GM18517 (cell line): ENCODE data around the gene PPL.
A peak's percentile ranks its signal among the peaks of the same experiment; 100 is the strongest.
"Not testable (repeated sequence)": the region's sequence is repeated elsewhere in the genome, so short reads cannot be mapped to it uniquely, and the experiment has no call there.

Experiments used
- ATAC-seq: cut with Tn5 transposase; IDR thresholded peaks from one replicate; pipeline ENCODE4 v1.9.1; 2021; ENCODE audit warnings: mild to moderate bottlenecking, moderate library complexity; ENCODE audit not compliant: unreplicated experiment

The PPL gene

DNA sequence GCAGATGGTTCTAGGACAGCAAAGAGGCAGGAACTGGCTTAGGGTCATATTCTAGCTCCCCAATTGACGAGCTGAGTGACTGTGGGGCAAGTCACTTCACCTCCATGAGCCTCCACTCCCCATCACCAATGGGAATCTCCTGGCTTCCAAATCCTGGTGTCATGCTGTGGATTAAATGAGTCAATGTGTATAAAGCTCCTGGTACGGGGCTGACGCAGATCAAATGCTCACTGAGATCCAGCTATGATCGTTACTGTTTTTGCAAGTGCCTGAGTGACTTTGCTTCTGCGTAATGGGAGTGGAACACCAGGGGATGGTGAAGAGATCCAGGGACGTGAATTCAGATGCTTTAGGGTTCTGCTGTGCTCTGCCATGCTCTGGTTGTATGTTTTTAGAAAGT is 23.6 kb upstream of the PPL start:
- no peak for ATAC-seq

DNA sequence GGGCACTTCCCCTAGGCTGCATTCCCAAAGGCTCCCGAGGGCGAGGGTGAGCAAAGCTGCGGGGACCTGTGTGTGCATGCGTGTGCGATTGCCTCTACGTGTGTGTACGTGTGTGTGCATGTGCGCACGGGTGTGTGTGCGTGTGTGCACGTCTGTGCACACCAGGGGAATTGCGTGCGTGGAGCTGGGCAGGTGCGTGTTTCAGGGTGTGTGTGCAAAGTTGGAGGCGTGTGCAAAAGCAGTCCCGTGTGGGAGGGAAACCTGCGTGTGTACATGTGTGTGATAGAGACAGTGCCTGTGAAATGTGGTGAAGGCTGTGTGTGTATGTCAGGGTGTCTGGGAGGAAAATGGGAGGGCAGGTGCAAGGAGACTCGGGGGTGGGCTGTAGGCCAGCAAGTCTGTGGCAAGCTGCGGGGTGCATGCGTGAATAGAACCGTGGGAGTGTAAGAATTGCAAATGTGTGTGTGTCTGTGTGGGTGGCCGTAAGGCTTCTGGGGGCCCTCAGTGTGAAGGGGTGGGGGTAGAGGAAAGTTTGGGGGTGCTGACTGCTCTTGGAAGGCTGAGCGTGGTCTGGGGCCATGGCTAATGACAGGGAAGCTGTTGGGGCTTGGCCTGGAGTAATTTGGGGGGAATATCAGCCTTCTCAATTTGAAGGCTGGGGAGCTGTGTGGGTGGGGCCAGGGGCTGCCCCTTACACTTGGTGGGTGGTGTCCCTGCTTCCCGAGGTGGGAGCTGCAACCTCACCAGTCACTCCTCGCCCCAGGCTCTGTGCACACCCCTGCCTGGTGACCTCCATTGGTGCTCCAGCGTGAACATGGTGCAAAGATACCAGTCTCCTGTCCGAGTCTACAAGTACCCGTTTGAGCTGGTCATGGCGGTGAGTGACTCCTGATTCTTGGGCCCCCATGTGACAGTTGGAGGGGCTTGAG is 21.8 kb upstream of the PPL start:
- no peak for ATAC-seq

DNA sequence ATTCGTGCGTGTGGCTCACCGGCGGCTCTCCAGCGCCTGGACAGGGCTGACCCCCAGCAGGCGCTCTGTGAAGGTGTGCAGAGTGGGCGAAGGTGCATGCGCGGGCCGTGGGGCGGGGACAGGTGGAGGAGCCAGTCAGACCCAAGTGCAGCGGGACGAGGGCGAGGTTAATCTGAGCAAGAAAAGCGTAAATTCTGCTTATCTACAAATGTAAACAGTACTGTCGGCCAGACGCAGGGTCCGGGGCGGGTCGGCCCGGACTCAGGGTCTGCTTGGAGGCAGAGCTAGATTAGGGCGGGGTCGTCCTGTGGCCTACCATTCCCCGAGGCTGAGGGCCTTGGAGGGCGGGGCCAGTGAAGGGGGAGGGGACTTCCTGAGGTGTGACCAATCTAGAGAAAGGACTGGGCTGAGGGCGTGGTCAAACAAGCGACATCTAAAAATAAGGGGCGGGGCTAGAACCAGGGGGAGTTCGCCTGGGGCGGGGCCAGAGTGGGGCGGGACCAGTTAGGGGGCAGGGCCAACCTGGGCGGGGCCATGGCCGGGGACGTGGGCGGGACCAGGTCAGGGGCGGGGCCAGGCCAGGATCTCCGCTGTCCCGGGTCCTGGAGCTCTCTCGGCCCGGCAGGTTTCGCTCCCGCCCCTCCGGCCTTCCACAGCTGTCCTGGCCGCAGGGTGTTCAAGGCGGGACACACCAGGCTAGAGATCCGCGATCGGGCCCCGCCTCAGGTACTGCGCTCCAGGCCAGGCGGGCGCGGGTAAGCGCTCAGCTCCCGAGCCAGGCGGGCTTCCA is 21.0 kb upstream of the PPL start, which contains the start of gene SEC14L5:
Gene SEC14L5 (plus strand): TSS at position 611 of the 790 bp plus-strand sequence. CDS start 994 bp downstream, outside the sequence.
- peak; percentile 64 for ATAC-seq

DNA sequence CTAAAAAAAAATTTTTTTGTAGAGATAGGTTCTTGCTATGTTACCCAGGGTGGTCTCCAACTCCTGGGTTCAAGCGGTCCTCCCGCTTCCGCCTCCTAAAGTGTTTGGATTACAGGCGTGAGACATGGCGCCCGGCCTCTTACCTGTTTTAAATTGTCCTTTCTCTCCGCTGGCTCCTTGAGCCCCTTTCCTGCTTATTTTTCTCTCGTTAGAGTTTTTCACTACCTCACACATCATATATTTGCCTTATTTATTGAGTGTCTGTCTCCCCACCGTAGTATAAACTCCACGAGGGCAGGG is 20.4 kb upstream of the PPL start:
- ATAC-seq, result no peak

DNA sequence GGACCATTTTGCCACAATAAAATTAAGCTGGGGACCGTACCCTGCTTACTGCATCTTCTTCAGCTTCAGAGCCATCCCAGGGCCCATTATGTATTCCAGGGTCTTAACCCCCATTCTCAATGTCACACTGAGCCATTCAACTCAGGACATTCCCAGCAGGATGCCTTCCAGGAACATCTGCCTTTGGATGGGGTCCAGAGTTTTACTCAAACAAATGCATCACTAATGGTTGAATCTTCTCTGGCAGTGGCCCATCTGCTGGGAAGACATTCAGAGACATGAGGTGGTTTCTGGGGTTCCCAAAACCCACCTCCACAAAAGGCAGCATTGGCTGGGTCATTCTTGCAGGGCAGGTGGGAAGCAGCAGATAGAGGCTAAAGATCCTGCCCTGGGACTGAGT is 17.8 kb upstream of the PPL start:
- no peak for ATAC-seq

DNA sequence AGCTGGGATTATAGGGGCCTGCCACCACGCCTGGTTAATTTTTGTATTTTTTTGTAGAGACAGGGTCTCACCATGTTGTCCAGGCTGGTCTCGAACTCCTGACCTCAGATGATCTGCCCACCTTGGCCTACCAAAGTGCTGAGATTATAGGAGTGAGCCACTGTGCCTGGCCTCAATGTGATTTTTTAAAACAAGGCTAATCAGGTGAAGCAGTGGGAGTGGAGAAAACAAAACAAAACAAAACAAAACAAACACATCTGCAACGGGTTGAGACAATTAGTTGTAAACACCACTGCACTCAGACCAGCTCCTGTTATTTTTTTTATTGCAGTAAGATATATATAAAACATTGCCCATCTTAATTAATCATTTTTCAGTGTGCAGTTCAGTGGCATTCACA is 14.6 kb upstream of the PPL start:
- ATAC-seq, result not testable (repeated sequence)

DNA sequence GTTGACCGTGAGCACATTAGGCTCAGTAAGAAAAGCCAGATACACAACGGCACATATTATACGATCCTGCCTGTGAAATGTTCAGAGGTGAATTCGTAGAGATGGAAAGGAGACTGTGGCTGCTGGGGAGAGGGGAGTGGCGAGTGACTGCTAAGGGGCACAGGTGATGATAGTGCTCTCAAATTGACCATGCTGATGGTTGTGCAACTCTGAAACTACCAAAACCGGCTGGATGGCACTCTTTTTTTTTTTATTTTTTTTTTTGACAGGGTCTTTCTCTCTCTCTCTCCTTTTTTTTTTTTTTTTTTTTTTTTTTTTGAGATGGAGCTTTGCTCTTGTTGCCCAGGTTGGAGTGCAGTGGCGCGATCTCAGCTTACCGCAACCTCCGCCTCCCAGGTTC is 13.0 kb upstream of the PPL start:
- ATAC-seq, result no peak

DNA sequence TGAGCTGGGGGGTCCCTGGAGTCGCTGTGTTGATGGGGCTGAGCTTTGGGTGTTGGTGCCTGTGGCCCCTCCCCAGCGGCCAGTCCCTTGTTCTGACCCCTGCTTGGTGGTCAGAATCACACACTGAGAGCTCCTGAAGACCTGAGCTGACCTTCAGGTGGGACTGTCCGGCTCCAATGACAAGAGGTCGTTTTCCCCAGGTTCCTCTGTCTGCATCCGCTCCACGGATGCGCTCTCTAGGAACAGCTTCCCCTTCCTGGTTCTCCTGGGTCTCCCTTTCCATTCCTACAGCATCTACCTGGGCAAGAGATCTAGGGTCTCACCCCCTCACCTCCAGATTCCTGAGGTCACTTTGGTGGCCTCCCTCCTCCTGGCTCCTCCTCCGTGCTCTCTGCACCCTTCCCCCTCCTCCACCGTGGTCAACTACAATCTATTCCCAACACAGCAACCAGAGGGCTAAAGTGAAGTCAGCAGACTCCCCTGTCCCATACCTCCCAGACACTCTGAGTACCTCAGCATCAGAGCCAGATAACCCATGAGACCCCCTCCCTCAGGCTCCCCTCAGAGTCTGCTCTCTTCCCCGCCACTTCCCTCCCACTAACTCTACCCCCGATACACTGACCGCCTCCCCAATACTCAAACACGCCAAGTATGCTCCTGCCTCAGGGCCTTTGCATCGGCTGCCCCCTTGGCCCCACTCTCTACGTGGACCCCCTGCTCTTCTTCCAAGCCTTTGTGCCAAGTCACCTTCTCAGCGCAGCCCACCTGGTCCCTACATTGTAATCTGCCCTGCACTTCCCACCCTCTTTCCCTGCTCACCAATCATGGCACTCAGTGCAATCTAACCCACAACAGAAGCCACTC is 12.2 kb upstream of the PPL start:
- no peak for ATAC-seq

DNA sequence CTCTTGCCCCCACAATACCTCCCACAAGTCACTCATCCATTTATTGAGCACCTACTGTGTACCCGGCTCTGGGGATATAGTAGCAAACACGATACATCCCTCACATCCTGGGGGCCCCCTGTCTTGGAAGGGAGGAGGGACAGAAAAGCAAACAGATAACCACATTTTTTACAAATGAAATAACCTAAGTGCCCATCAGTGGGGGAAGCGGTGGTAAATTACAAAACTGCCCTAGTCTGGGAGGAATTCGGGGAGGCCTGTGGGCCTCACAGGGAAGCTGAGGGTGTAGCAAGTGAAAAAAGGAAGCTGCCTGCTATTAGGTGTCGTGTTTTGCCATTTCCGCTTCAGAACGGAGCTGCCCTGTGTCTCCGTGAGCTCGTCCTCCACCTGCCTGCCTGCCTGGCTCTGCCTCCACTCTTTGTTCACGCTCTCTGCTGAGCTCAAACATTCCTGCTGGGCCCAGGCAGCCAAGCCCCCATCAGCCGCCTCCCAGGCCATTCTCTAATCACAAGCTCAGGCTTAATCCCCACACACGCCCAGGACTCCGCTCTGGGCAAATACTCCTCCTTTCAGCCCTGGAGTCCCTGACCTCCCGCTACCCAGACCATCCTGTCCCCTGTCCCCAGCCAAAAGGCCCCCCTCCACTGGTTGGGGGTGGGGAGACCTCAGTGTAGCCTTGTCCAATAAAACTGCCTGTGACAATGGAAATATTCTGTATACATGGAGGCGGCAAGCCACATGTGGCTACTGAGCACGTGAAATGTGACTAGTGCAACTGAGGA is 11.0 kb upstream of the PPL start:
- no peak for ATAC-seq

DNA sequence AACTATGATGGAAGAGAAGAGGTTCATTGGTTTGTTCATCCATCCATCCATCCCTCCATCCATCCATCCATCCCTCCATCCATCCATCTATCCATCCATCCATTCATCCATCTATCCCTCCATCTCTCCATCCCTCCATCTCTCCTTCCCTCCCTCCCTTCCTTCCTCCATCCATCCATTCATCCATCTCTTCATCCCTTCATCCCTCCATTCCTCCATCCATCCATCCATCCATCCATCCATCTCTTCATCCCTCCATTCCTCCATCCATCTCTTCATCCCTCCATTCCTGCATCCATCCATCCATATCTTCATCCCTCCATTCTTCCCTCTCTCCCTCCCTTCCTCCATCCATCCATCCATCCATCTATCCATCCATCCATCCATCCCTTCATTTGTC is 10.0 kb upstream of the PPL start:
- ATAC-seq, result no peak

DNA sequence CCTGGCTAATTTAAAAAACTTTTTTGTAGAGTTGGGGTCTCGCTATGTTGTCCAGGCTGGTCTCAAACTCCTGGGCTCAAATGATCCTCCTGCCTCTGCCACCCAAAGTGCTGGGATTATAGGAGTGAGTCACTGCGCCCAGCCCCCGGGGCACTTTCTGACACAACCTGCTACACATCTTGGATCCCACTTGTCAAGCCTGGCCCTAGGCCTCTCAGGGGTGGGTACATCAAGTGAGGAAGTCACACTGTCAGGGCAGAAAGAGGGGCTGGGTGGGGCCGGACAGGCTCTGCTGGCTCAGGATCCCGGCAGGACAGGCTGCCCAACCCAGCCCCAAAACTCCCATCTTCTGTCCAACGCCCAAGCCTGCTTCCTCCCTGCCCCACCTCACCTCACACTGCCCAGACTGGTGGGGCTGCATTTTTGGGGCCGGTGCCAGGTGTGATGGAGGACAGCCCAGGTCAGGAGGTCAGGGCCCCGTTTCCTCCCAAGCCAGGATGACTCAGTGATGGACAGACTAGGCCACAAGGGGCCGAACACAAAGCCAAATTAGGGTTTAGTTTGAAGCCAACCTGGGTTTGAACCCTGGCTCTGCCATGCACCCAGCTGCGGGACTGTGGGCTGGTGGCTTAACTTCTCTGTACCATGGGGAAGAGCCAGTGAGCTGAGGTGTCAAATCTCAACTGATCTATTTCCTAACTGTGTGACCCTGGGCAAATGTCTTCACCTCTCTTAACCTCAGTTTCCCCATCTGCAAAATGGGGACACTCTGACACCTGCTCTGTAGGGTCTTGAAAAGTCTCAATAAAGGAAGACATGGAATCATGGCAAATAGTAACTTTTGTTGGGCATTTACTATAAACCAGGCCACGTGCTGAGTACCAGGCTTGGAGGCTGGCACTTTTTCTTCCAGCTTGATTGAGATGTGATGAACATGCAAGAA is 8.9 kb upstream of the PPL start:
- no peak for ATAC-seq

DNA sequence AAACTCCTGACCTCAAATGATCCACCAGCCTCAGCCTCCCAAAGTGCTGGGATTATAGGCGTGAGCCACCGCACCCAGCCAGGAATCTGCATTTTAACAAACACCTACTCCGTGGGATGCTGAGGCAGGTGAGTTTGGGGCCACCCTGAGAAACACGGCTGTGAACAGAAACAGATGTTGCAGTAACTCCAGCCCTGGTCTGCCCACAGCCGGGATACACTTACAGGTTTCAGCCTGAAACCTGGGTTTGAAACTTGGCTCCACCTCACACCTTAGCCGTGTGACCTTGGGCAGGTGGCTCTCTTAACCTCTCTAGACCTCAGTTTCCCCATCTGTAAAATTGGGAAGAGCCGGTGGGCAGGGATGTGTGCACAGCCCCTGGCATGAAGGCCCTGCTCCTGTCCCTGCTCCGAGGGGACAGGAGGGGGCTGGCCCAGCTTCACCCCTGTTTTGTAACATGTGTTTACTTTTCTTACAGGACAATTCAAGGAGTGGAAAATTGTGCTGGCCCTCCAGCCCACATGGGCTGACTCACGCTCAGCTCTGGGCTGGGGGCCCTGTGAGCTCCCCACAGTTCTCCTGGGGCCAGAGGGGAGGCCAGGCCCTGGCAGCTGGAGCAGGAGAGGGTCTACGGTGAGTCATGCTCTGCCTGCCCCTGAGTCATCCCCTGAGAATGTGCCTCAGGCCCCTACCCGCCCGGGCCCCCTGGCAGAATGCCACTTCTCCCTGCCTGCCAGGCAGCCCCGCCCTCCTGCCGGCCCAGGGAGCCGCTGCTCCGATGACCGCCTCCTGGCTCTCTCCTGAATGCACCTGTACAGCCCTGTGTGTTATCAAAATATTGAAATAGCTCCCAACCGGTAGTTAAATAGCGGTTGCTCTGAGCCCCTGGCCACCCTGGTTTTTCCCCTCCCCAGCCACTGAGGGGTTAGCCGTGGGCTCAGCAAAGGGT is 7.7 kb upstream of the PPL start:
- ATAC-seq, result no peak

DNA sequence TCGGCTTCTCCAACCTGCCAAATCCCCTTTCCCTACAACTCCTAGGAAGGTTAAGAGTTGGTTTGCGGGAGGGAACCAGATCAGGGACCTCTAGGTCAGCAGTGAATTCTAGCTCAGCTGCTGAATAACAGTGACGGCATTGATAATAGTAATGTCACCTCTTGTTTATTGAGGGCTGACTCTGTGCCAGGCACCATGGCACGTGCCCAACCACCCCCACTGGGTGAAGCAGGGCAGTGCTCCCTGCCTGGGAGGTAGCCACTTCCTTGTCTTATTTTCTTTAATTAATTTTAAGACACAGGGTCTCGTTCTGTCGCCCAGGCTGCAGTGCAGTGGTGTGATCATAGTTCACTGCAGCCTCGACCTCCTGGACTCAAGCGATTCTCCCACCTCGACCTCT is 5.5 kb upstream of the PPL start:
- no peak for ATAC-seq

DNA sequence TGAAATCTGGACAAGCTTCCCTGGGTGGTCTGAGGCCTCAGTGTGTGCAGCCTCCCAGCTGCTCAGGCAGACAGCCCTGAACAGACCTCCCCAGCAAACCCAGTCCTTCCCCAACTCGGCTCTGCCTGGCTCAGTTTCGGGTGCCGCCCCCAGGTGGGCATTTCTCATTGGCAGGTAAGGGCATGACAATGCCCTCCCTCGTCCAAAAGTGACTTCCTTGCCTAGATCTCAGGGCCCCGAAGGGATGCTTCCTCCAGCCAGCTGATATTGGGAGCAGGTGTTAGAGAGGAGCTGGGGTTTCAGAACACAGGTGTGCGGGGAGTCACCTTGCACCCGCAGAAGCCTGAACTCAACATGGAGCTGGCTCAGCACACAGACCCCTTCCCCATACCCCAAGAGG is 3.8 kb upstream of the PPL start:
- ATAC-seq, result no peak

DNA sequence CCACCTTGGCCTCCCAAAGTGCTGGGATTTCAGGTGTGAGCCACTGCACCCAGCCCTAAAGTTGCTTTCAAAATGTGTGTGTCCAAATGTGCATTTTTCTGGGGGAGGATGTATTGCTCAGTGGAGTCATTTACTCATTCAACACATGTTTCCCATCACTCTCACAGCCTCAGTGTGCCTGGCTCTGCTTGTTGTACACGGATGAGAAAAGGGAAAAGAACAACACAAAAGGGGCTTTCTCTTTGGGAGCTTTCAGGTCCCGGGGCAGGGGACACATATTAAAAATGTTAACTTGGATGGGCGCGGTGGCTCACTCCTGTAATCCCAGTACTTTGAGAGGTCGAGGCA is 1.7 kb upstream of the PPL start:
- no peak for ATAC-seq

DNA sequence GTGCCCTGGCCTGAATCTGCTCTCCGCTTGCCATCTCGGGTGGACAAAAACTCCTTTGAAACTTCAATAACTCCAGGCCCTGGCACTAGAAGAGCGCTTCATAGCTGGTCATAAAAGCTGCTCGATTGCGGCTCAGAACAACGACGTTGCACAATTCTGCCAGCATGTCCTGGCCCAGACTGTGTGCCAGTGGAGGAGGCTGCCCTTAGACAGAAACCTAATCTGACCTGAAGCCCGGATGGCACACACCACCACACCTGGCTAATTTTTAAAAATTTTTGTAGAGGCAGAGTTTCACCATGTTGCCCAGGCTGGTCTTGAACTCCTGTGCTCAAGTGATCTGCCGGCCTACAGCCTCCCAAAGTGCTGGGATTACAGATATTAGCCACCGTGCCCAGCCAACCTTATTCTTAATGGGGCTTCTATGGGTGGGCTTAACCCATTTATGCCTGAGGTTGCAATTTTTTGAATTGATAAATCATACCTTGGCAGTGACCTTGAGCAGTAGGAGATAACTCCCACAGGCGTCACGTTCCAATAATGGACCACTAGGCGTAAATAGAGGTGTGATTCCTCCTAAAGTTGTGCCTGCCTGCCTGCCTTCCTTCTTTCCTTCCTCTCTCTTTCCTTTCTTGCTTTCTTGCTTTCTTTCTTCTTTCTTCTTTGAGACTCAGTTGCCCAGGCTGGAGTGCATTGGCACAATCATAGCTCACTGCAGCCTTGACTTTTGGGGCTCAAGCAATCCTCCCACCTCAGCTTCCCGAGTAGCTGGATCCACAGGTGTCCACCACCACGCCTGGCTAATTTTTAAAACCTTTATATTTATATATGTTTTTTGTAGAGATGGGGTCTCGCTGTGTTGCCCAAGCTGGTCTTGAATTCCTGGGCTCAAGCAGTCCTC is 1.1 kb upstream of the PPL start:
- ATAC-seq, result no peak
